Activated naive CD8-positive, alpha-beta T cell treated with anti-CD3 and anti-CD28 coated beads for 36 hours (primary cell): Measurements from ENCODE around the gene NDUFA11. TPM values are rescaled to one million over a fixed set of nuclear protein-coding genes. Genes with fewer than 3 reads are reported as not detected.
A peak's percentile ranks its signal among the peaks of the same experiment; 100 is the strongest.

Experiments
- DNase-seq: peaks from one replicate; pipeline ENCODE4 v3.0.0; 2021
- H3K27ac Mint-ChIP-seq: one replicate; pipeline ENCODE4 v1.8.0; 2022; ENCODE audit warnings: mild to moderate bottlenecking, moderate library complexity, mixed read lengths
- H3K27me3 Mint-ChIP-seq: one replicate; pipeline ENCODE4 v1.8.0; 2022; ENCODE audit warnings: mild to moderate bottlenecking, mixed read lengths
- H3K36me3 Mint-ChIP-seq: one replicate; pipeline ENCODE4 v1.8.0; 2021; ENCODE audit warnings: mild to moderate bottlenecking, mixed read lengths
- H3K4me1 Mint-ChIP-seq: one replicate; pipeline ENCODE4 v1.8.0; 2021; ENCODE audit warnings: mixed read lengths
- H3K4me3 Mint-ChIP-seq: one replicate; pipeline ENCODE4 v1.8.0; 2022; ENCODE audit warnings: mild to moderate bottlenecking, moderate library complexity, mixed read lengths
- H3K9me3 Mint-ChIP-seq: one replicate; pipeline ENCODE4 v1.8.0; 2022; ENCODE audit warnings: mixed read lengths
- total RNA-seq, 2 experiments: library from RNA; stranded (reverse); gene quantifications; one replicate each; pipeline ENCODE4 v1.2.3, GENCODE V29; 2021

The NDUFA11 gene
- total RNA-seq, 2 experiments from 2014 or later = 244 to 255 TPM

- Mint-ChIP-seq H3K27me3 (no peaks in the 10 kb centered on the region), H3K9me3 (no peaks in the 10 kb centered on the region), H3K4me3 (no peak overlapping the region), H3K36me3 (peaks cover 13% of the 10 kb centered on the region), H3K4me1 (peaks cover 4% of the 10 kb centered on the region), H3K27ac (no peak overlapping the region)
- no peak for DNase-seq
Measured at GRCh38 chr19:5922161-5922545, 18.6 kb upstream of the NDUFA11 start.

- Mint-ChIP-seq H3K27ac (no peak overlapping the region), H3K27me3 (no peaks in the 10 kb centered on the region), H3K4me1 (peaks cover 4% of the 10 kb centered on the region), H3K4me3 (no peak overlapping the region), H3K9me3 (no peaks in the 10 kb centered on the region), H3K36me3 (peaks cover 13% of the 10 kb centered on the region)
- DNase-seq = no peak
Measured at GRCh38 chr19:5921516-5922160, 18.0 kb upstream of the NDUFA11 start.

DNA sequence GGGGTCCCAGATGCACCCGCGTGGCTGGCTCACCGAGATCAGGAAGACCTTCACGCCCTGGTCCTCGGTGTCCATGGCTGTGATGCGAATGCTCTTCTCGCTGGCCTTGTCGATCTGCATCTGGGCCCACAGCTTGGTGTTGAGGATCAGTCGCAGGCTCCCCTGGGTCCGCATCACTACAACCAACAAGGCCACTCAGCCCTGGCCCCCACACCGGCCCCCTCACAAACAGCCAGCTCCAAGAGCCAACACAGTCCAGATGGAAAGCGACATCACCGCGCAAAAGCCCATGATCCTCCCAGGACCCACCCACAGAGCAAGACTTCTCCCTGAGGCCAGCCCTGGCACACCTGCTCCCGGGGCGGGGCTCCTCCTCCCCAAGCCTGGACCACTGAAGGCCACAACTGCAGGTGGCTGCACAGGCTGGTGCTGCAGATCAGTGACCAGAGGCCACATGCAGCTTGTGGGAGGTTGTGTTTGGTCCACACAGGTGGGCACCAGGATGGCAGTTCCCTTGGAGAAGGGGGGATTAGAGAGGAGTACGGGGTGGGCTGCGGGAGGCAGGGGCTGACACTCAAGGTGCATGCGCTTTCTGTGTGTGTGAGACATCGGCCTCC is 15.0 kb upstream of the NDUFA11 start:
- Mint-ChIP-seq H3K36me3 (peaks cover 12% of the 10 kb centered on the region), H3K9me3 (no peaks in the 10 kb centered on the region), H3K4me1 (peaks cover 4% of the 10 kb centered on the region), H3K4me3 (no peak overlapping the region), H3K27me3 (no peaks in the 10 kb centered on the region), H3K27ac (no peak overlapping the region)
- DNase-seq = no peak

GRCh38 chr19:5917431-5918107 is 14.0 kb upstream of the NDUFA11 start:
- H3K36me3 Mint-ChIP-seq = peaks cover 9% of the 10 kb centered on the region
- H3K4me1 Mint-ChIP-seq = peaks cover 4% of the 10 kb centered on the region
- H3K27ac Mint-ChIP-seq = no peak overlapping the region
- DNase-seq = no peak
- no peaks in the 10 kb centered on the region for H3K9me3 Mint-ChIP-seq
- H3K27me3 Mint-ChIP-seq = no peaks in the 10 kb centered on the region
- no peak overlapping the region for H3K4me3 Mint-ChIP-seq

DNA sequence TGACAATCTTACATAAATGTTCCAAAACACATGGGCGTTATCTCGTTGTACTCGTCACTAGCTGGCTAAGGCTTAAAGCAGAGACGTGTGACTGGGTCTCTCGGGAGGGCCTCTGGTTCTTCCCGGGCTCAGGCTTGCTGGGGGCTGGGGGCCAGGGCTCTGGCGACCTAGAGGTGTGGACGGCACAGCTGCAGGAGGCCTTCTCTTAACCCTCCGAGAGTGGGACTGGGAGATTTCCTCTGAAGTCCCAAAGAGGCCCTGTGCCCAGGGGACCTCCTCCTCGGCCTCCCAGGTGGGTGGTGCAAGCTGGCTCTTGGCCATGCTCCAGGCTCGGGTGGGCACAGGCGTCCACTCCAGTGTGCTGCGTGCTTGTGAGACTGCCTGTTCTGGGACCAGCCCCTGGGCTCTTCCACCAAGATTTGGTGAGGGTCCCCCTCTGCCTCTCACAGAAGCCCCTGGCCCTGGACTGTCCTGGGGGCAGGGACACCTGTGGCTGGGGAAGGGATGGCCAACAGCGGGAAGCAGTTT is 12.7 kb upstream of the NDUFA11 start:
- H3K27me3 Mint-ChIP-seq = no peaks in the 10 kb centered on the region
- H3K4me1 Mint-ChIP-seq = no peaks in the 10 kb centered on the region
- H3K36me3 Mint-ChIP-seq = peaks cover 9% of the 10 kb centered on the region
- H3K9me3 Mint-ChIP-seq = no peaks in the 10 kb centered on the region
- no peak for DNase-seq
- H3K27ac Mint-ChIP-seq = no peak overlapping the region
- H3K4me3 Mint-ChIP-seq = no peak overlapping the region

DNA sequence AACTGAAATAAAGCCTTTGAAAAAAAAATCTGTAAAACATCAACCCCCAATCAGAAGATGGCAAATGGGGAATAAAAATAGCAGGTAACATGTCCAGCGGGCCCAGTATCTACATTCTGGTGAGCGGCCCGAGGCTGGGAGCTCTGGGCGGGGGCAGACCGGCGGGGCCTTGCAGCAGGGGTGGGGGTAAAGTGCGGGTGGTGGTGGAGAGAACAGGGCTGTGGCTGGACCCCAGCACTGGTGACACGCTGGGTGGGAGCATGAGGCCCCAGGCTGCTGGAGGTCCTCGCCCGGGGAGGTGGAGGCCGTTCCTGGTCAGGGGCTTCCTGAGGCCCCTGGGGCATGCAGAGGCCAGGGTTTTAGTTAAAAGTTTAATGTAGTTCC is 12.2 kb upstream of the NDUFA11 start:
- no peak for DNase-seq
- H3K9me3 Mint-ChIP-seq = no peaks in the 10 kb centered on the region
- H3K27me3 Mint-ChIP-seq = no peaks in the 10 kb centered on the region
- no peaks in the 10 kb centered on the region for H3K4me1 Mint-ChIP-seq
- peaks cover 9% of the 10 kb centered on the region for H3K36me3 Mint-ChIP-seq
- H3K27ac Mint-ChIP-seq = no peak overlapping the region
- no peak overlapping the region for H3K4me3 Mint-ChIP-seq

DNA sequence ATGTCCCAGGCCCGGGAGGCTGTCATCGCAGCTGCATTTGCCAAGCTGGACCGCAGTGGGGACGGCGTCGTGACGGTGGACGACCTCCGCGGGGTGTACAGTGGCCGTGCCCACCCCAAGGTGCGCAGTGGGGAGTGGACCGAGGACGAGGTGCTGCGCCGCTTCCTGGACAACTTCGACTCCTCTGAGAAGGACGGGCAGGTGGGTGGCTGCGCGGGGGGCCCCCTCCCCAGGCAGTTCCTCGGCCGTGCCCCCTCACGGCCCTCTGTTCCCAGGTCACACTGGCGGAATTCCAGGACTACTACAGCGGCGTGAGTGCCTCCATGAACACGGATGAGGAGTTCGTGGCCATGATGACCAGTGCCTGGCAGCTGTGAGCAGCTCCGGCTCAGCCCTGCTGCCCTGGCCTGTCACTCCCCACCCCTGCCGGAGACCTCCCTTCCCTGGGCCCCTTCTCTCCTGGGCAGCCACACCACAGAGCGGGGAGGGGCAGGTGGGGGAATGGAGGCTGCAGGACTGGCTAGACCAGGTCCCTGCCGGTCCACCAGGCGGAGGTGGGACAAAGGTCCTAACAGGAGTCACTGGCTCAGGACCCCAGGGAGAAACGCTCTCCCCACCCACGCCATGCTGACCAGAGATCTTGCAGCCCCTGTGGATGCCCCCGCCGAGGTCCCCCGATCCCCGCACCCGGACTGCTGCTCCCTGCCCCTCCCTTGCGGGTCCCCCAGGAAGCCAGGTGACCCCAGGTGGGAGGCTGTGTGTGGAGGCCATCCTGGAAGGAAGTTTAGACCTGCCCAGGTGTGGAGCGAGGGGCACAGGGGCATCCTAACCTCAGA is 11.6 kb upstream of the NDUFA11 start:
- Mint-ChIP-seq H3K9me3 (no peaks in the 10 kb centered on the region), H3K4me3 (no peak overlapping the region), H3K4me1 (no peaks in the 10 kb centered on the region), H3K27ac (no peak overlapping the region), H3K36me3 (peaks cover 9% of the 10 kb centered on the region), H3K27me3 (no peaks in the 10 kb centered on the region)
- DNase-seq = no peak

GRCh38 chr19:5914358-5914774 is 10.8 kb upstream of the NDUFA11 start:
- H3K36me3 Mint-ChIP-seq = peaks cover 7% of the 10 kb centered on the region
- no peak for DNase-seq
- H3K27me3 Mint-ChIP-seq = no peaks in the 10 kb centered on the region
- no peaks in the 10 kb centered on the region for H3K4me1 Mint-ChIP-seq
- H3K27ac Mint-ChIP-seq = no peak overlapping the region
- H3K9me3 Mint-ChIP-seq = no peaks in the 10 kb centered on the region
- no peak overlapping the region for H3K4me3 Mint-ChIP-seq

DNA sequence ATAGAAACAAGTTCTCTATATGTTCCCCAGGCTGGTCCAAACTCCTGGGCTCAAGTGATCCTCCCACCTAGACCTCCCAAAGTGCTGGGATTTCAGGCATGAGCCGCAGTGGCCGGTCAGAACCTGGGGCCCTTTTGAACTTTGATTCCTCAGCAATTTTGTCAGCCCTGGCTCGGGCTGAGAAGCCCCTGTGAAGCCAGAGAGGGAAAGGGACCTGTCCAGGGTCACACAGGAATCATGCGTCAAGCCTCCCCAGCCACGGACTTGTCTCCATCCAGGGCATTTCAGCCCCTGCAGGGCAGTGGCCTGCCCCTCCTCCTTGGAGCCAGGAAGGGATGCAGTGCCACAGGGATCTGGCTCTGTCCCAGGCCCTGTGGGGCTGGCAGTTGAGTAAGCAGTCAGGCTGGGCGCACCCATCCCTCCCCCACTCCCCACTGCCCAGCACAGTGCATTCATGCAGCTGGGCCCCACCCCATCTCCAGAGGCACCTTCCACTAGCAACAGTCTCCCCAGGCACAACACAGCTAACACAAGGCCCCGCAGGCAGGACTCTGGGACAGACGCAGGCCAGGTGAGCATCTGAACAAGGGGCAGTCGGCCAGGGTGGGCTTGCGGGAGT is 10.3 kb upstream of the NDUFA11 start, which contains the start of gene CAPS:
CAPS (plus strand) TSS at position 516 of the 619 bp plus-strand sequence. CDS start 153 bp downstream, outside the sequence.
- no peaks in the 10 kb centered on the region for H3K27me3 Mint-ChIP-seq
- no peak within 1 kb of the TSS for H3K4me3 Mint-ChIP-seq
- no peak within 1 kb of the TSS for H3K27ac Mint-ChIP-seq
- no peaks in the 10 kb centered on the region for H3K9me3 Mint-ChIP-seq
- H3K4me1 Mint-ChIP-seq = no peaks in the 10 kb centered on the region
- peaks cover 2% of the 10 kb centered on the region for H3K36me3 Mint-ChIP-seq
- no peak for DNase-seq

- H3K4me3 Mint-ChIP-seq = no peak overlapping the region
- H3K36me3 Mint-ChIP-seq = peaks cover 6% of the 10 kb centered on the region
- H3K27me3 Mint-ChIP-seq = no peaks in the 10 kb centered on the region
- peaks cover 12% of the 10 kb centered on the region for H3K4me1 Mint-ChIP-seq
- H3K27ac Mint-ChIP-seq = no peak overlapping the region
- no peak for DNase-seq
- H3K9me3 Mint-ChIP-seq = no peaks in the 10 kb centered on the region
Measured at GRCh38 chr19:5911366-5911765, 7.8 kb upstream of the NDUFA11 start.

- H3K4me3 Mint-ChIP-seq = no peak overlapping the region
- H3K4me1 Mint-ChIP-seq = peaks cover 12% of the 10 kb centered on the region
- no peak for DNase-seq
- no peaks in the 10 kb centered on the region for H3K27me3 Mint-ChIP-seq
- H3K27ac Mint-ChIP-seq = no peak overlapping the region
- H3K36me3 Mint-ChIP-seq = peaks cover 6% of the 10 kb centered on the region
- no peaks in the 10 kb centered on the region for H3K9me3 Mint-ChIP-seq
Measured at GRCh38 chr19:5910638-5910907, 7.0 kb upstream of the NDUFA11 start.

GRCh38 chr19:5908773-5909442 is 5.3 kb upstream of the NDUFA11 start:
- no peak for DNase-seq
- Mint-ChIP-seq H3K27ac (no peak overlapping the region), H3K36me3 (peaks cover 6% of the 10 kb centered on the region), H3K27me3 (no peaks in the 10 kb centered on the region), H3K4me3 (no peak overlapping the region), H3K4me1 (peaks cover 13% of the 10 kb centered on the region), H3K9me3 (no peaks in the 10 kb centered on the region)

DNA sequence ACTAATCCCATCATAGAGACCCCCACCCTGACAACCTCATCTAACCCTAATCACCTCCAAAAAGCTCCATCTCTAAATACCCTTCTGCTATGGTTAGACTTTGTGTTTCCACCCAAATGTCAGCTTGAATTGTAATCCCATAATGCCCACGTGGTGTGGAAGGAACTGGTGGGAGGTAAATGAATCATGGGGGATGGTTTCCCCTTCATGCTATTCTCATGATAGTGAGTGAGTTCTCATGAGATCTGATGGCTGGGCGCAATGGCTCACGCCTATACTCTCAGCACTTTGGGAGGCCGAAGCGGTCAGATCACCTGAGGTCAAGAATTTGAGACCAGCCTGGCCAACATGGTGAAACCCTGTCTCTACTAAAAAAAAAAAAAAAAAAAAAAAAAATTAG is 3.7 kb upstream of the NDUFA11 start:
- Mint-ChIP-seq H3K4me3 (no peak overlapping the region), H3K9me3 (no peaks in the 10 kb centered on the region), H3K36me3 (peaks cover 13% of the 10 kb centered on the region), H3K4me1 (peaks cover 19% of the 10 kb centered on the region), H3K27me3 (peaks cover 4% of the 10 kb centered on the region), H3K27ac (peak overlapping the region; percentile 51)
- DNase-seq = no peak

- Mint-ChIP-seq H3K27ac (peak overlapping the region; percentile 63), H3K27me3 (peaks cover 4% of the 10 kb centered on the region), H3K4me1 (peaks cover 28% of the 10 kb centered on the region), H3K9me3 (no peaks in the 10 kb centered on the region), H3K36me3 (peaks cover 19% of the 10 kb centered on the region), H3K4me3 (peak overlapping the region; percentile 98)
- no peak for DNase-seq
Measured at GRCh38 chr19:5905114-5905778, 1.7 kb upstream of the NDUFA11 start.
